ENCODE results near the gene GNG7. TPM values are rescaled to one million over a fixed set of nuclear protein-coding genes. Genes with fewer than 3 reads are reported as not detected.

Gene GNG7
- total and polyA plus RNA-seq, 10 of the 15 experiments (the other 5 are each of a cell fraction or from before 2014, with no cell fraction given): 1.9 to 13.6 (median 6.5) TPM

DNA sequence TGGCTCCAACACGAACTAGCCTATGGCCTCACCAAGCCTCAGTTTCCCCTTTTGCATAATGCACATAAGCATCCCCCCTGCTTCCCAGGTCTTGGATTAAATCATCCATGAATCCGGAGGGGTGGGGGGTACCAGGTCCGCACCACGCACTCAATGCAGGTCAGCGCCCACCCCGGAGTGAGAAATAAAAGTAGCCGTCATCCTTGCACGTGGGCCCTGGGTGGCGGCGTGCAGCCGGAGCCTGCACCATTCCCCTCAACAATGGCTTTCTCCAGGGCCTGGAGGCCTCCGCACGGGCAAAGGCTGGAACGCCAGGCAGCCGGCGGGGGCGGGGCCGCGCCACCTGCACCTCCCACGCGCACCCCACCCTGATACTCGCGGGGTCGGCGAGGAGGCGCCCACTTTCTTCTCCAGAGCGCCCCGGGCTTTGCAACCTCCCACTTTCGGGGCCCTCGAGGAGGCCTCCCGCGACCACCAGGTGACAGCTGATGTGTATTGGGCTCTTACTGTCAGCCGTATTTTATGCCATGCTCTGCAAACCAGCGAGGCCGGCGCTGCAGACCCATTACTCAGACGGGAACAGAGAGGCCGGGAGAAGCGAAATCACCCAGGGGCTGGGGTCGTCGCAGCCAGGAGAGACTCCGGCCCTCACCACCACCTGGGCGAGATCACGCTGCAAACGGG is 227.3 kb downstream of the GNG7 start (continued):
- TF ChIP-seq, protein P1, sequence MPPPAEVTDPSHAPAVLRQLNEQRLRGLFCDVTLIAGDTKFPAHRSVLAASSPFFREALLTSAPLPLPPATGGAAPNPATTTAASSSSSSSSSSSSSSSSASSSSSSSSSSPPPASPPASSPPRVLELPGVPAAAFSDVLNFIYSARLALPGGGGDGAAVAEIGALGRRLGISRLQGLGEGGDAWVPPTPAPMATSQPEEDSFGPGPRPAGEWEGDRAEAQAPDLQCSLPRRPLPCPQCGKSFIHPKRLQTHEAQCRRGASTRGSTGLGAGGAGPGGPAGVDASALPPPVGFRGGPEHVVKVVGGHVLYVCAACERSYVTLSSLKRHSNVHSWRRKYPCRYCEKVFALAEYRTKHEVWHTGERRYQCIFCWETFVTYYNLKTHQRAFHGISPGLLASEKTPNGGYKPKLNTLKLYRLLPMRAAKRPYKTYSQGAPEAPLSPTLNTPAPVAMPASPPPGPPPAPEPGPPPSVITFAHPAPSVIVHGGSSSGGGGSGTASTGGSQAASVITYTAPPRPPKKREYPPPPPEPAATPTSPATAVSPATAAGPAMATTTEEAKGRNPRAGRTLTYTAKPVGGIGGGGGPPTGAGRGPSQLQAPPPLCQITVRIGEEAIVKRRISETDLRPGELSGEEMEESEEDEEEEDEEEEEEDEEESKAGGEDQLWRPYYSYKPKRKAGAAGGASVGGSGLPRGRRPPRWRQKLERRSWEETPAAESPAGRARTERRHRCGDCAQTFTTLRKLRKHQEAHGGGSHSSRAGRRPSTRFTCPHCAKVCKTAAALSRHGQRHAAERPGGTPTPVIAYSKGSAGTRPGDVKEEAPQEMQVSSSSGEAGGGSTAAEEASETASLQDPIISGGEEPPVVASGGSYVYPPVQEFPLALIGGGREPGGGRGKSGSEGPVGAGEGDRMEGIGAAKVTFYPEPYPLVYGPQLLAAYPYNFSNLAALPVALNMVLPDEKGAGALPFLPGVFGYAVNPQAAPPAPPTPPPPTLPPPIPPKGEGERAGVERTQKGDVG (CRISPR knock-in tag; IDR thresholded peaks at IDR 0.05): no peak
- TF ChIP-seq KLF5 (IDR thresholded peaks at IDR 0.05; ENCODE audit: partially characterized antibody) (no peak), SPI1 (IDR thresholded peaks at IDR 0.05; ENCODE audit: borderline replicate concordance, insufficient read depth, low read depth, low read length) (no peak), ZNF207 (IDR thresholded peaks at IDR 0.05; ENCODE audit: borderline replicate concordance) (no peak), TCF12 (IDR thresholded peaks at IDR 0.05; ENCODE audit: low read depth, low read length) (peak; percentile 55; the same call in 1 of the 2 replicates), MTA2 (IDR thresholded peaks at IDR 0.05; ENCODE audit: low read depth) (no peak), ATF7 (IDR thresholded peaks at IDR 0.05; ENCODE audit: low read depth) (no peak), POU2F2 (IDR thresholded peaks at IDR 0.05; ENCODE audit: borderline replicate concordance, low read depth, low read length) (no peak), SUZ12 (IDR thresholded peaks at IDR 0.05; ENCODE audit: unreplicated experiment) (no peak), CBX5 (IDR thresholded peaks at IDR 0.05; ENCODE audit: low read depth) (no peak), SUPT20H (IDR thresholded peaks at IDR 0.05; ENCODE audit: borderline replicate concordance, control insufficient read depth, low read depth, low read length) (no peak), RUNX3 (IDR thresholded peaks at IDR 0.05; ENCODE audit: low read length) (no peak), SIX5 (IDR thresholded peaks at IDR 0.05; ENCODE audit: low read depth, low read length, severe bottlenecking) (no peak), SMAD5 (IDR thresholded peaks at IDR 0.05; ENCODE audit: low read depth) (no peak), BHLHE40 (IDR thresholded peaks at IDR 0.05; ENCODE audit: borderline replicate concordance in 1 of 2, low read depth in 2 of 2, low read length in 1 of 2) (peak; percentile 75 to 83), CBFB (IDR thresholded peaks at IDR 0.05; ENCODE audit: low read depth) (no peak), SMARCA5 (IDR thresholded peaks at IDR 0.05) (peak; percentile 99), HDGF (IDR thresholded peaks at IDR 0.05) (no peak; the same call in 1 of the 2 replicates), CEBPB (IDR thresholded peaks at IDR 0.05; ENCODE audit: borderline replicate concordance in 1 of 2, low read depth in 2 of 2, low read length in 2 of 2) (no peak), MYC (IDR thresholded peaks at IDR 0.05; ENCODE audit: insufficient read depth, insufficient read length, insufficient replicate concordance, low read length, severe bottlenecking) (no peak)
- TF ChIP-seq, protein P2, sequence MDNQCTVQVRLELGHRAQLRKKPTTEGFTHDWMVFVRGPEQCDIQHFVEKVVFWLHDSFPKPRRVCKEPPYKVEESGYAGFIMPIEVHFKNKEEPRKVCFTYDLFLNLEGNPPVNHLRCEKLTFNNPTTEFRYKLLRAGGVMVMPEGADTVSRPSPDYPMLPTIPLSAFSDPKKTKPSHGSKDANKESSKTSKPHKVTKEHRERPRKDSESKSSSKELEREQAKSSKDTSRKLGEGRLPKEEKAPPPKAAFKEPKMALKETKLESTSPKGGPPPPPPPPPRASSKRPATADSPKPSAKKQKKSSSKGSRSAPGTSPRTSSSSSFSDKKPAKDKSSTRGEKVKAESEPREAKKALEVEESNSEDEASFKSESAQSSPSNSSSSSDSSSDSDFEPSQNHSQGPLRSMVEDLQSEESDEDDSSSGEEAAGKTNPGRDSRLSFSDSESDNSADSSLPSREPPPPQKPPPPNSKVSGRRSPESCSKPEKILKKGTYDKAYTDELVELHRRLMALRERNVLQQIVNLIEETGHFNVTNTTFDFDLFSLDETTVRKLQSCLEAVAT (IDR thresholded peaks at IDR 0.05): no peak
- TF ChIP-seq, protein P3, sequence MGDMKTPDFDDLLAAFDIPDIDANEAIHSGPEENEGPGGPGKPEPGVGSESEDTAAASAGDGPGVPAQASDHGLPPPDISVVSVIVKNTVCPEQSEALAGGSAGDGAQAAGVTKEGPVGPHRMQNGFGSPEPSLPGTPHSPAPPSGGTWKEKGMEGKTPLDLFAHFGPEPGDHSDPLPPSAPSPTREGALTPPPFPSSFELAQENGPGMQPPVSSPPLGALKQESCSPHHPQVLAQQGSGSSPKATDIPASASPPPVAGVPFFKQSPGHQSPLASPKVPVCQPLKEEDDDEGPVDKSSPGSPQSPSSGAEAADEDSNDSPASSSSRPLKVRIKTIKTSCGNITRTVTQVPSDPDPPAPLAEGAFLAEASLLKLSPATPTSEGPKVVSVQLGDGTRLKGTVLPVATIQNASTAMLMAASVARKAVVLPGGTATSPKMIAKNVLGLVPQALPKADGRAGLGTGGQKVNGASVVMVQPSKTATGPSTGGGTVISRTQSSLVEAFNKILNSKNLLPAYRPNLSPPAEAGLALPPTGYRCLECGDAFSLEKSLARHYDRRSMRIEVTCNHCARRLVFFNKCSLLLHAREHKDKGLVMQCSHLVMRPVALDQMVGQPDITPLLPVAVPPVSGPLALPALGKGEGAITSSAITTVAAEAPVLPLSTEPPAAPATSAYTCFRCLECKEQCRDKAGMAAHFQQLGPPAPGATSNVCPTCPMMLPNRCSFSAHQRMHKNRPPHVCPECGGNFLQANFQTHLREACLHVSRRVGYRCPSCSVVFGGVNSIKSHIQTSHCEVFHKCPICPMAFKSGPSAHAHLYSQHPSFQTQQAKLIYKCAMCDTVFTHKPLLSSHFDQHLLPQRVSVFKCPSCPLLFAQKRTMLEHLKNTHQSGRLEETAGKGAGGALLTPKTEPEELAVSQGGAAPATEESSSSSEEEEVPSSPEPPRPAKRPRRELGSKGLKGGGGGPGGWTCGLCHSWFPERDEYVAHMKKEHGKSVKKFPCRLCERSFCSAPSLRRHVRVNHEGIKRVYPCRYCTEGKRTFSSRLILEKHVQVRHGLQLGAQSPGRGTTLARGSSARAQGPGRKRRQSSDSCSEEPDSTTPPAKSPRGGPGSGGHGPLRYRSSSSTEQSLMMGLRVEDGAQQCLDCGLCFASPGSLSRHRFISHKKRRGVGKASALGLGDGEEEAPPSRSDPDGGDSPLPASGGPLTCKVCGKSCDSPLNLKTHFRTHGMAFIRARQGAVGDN (IDR thresholded peaks at IDR 0.05): peak; percentile 8; the same call in 1 of the 2 replicates

Measured in GM12878 (cell line).